Measurements from ENCODE around the gene PDX1.

The PDX1 gene

GRCh38 chr13:27922883-27923612 is 3.2 kb downstream of the PDX1 start:
- no peak for DNase-seq

- no peak for DNase-seq
Observed at GRCh38 chr13:27923794-27924528, 4.2 kb downstream of the PDX1 start.

GRCh38 chr13:27924529-27925141 is 4.8 kb downstream of the PDX1 start:
- no peak for DNase-seq

GRCh38 chr13:27925220-27925991 is 5.6 kb downstream of the PDX1 start:
- no peak for DNase-seq

GRCh38 chr13:27926644-27927434 is 7.0 kb downstream of the PDX1 start:
- DNase-seq, result no peak

GRCh38 chr13:27927444-27928352 is 7.9 kb downstream of the PDX1 start:
- DNase-seq, result no peak

GRCh38 chr13:27928353-27928804 is 8.6 kb downstream of the PDX1 start:
- DNase-seq, result no peak

- no peak for DNase-seq
Observed at GRCh38 chr13:27928805-27929753, 9.3 kb downstream of the PDX1 start.

- no peak for DNase-seq
Observed at GRCh38 chr13:27929868-27930267, 10.1 kb downstream of the PDX1 start.

GRCh38 chr13:27933118-27933517 is 13.3 kb downstream of the PDX1 start:
- no peak for DNase-seq

- DNase-seq, result no peak
Observed at GRCh38 chr13:27933580-27934328, 14.0 kb downstream of the PDX1 start.

- no peak for DNase-seq
Observed at GRCh38 chr13:27942972-27943371, 23.2 kb downstream of the PDX1 start.

- DNase-seq, result no peak
Observed at GRCh38 chr13:27952876-27953675, 33.3 kb downstream of the PDX1 start.

GRCh38 chr13:27953676-27954405 is 34.0 kb downstream of the PDX1 start:
- peak; percentile 79 to 96 for DNase-seq

- DNase-seq, result peak; percentile 71 to 90
Observed at GRCh38 chr13:27954406-27954851, 34.6 kb downstream of the PDX1 start.

GRCh38 chr13:27955014-27955591 is 35.3 kb downstream of the PDX1 start:
- no peak for DNase-seq
